Measurements from ENCODE around the gene LIX1.
A peak's percentile ranks its signal among the peaks of the same experiment; 100 is the strongest.
"Not testable (repeated sequence)": the region's sequence is repeated elsewhere in the genome, so short reads cannot be mapped to it uniquely, and the experiment has no call there.

Gene LIX1

DNA sequence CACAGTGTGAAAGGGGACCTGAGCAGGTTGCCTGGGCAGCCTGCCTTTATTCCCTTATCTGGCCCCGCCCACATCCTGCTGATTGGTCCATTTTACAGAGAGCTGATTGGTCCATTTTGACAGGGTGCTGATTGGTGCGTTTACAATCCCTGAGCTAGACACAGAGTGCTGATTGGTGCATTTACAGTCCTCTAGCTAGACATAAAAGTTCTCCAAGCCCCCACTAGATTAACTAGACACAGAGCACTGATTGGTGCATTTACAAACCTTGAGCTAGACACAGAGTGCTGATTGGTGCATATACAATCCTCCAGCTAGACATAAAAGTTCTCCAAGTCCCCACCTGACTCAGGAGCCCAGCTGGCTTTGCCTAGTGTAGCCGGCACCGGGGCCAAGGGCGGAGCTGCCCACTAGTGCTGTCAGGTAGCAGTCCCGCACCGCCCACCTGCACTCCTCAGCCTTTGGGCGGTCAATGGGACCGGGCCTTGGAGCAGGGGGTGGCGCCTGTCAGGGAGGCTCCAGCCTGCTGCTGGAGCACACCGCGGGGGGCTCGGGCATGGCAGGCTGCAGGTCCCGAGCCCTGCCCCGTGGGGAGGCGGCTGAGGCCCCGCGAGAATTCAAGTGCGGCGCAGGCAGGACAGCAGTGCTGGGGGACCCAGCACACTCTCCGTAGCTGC, 57.5 kb downstream of the LIX1 start:
- H3K79me2 ChIP-seq (ENCODE audit: control insufficient read depth, insufficient read depth, low read length, poor library complexity); H3K14ac ChIP-seq (ENCODE audit: low read length); H3K27ac ChIP-seq (ENCODE audit: low read depth, low read length); H3K4me1 ChIP-seq (ENCODE audit: control insufficient read depth in 1 of 2, insufficient read depth in 2 of 2, low read length in 2 of 2); H3K23ac ChIP-seq (ENCODE audit: low read length); H2BK5ac ChIP-seq (ENCODE audit: low read depth, low read length, poor library complexity); H3K36me3 ChIP-seq (ENCODE audit: control insufficient read depth in 1 of 2, insufficient read depth in 2 of 2, low read length in 2 of 2); H4K8ac ChIP-seq (ENCODE audit: low read depth, low read length); H4K12ac ChIP-seq (ENCODE audit: low read depth, low read length); H2BK120ac ChIP-seq (ENCODE audit: insufficient read depth, low read length, poor library complexity); H2AFZ ChIP-seq (ENCODE audit: insufficient read depth, low read length, poor library complexity); DNase-seq; H3K4me3 ChIP-seq (ENCODE audit: low read depth, low read length); H4K91ac ChIP-seq (ENCODE audit: low read depth, low read length); H3K79me1 ChIP-seq (ENCODE audit: low read length); H3K27me3 ChIP-seq (ENCODE audit: insufficient read depth, low read length); H3K9me3 ChIP-seq (ENCODE audit: insufficient read depth, low read depth, low read length); H3K4ac ChIP-seq (ENCODE audit: low read depth, low read length); H3K9ac ChIP-seq (ENCODE audit: low read length); H2AK5ac ChIP-seq (ENCODE audit: low read length); H3K18ac ChIP-seq (ENCODE audit: low read length); H3K4me2 ChIP-seq (ENCODE audit: low read length); H2BK12ac ChIP-seq (ENCODE audit: low read length): not testable (repeated sequence)
- no CpG with 5 or more reads among the region's 21 CpGs for WGBS (ENCODE audit: extremely low coverage, insufficient coverage, insufficient read length)

DNA sequence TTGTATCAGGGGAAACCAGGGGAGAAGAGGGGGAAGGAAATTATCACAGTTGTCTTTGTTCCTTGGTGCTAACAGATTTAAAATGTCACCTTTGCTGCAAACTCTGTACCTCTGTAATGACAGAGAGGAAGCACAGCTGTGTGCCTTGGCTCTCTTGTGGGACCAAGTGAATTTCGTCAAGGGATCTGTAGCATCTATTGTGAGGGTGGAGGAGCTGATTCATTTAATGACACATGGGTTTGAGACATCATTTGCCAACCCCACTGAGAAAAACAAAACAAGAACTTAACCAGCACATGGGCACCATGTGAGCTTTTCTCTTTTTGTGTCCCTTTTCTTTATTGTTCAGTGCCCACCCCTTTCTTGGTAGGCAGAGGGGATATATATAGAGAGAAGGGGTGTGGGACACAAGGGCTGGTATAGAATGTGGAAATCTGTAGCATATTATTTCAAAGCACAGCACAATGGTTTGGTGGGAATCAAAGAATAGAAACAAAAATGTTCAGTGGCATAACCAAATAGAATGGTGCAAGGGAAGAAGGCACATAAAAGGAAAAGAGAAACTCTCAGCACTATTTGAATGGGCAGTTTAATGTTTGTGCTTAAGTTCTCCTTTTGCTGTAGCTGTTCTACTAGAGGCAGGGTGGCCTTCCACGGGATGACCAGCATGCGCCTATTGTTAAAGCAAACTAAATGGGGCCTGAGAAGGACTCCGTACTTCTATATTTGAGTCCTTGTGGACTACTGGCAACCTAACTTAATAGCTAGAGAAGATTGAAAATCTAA, 63.3 kb downstream of the LIX1 start:
- no peak overlapping the region for H3K23ac ChIP-seq (ENCODE audit: low read length)
- no peak overlapping the region for H3K4me2 ChIP-seq (ENCODE audit: low read length)
- H3K36me3 ChIP-seq (ENCODE audit: control insufficient read depth in 1 of 2, insufficient read depth in 2 of 2, low read length in 2 of 2) = no peaks in the 10 kb centered on the region
- H4K8ac ChIP-seq (ENCODE audit: low read depth, low read length) = no peak overlapping the region
- no CpG with 5 or more reads among the region's 4 CpGs for WGBS (ENCODE audit: extremely low coverage, insufficient coverage, insufficient read length)
- H3K4ac ChIP-seq (ENCODE audit: low read depth, low read length) = no peak overlapping the region
- H3K14ac ChIP-seq (ENCODE audit: low read length) = no peak overlapping the region
- no peak overlapping the region for H4K91ac ChIP-seq (ENCODE audit: low read depth, low read length)
- H3K79me1 ChIP-seq (ENCODE audit: low read length) = no peaks in the 10 kb centered on the region
- no peak overlapping the region for H3K4me3 ChIP-seq (ENCODE audit: low read depth, low read length)
- H2BK5ac ChIP-seq (ENCODE audit: low read depth, low read length, poor library complexity) = no peak overlapping the region
- no peaks in the 10 kb centered on the region for H3K79me2 ChIP-seq (ENCODE audit: control insufficient read depth, insufficient read depth, low read length, poor library complexity)
- no peak overlapping the region for H3K27ac ChIP-seq (ENCODE audit: low read depth, low read length)
- no peak overlapping the region for H2AFZ ChIP-seq (ENCODE audit: insufficient read depth, low read length, poor library complexity)
- no peak overlapping the region for H2BK12ac ChIP-seq (ENCODE audit: low read length)
- no peak overlapping the region for H2BK120ac ChIP-seq (ENCODE audit: insufficient read depth, low read length, poor library complexity)
- H2AK5ac ChIP-seq (ENCODE audit: low read length) = no peak overlapping the region
- no peak overlapping the region for H3K18ac ChIP-seq (ENCODE audit: low read length)
- no peak overlapping the region for H4K12ac ChIP-seq (ENCODE audit: low read depth, low read length)
- H3K4me1 ChIP-seq (ENCODE audit: control insufficient read depth in 1 of 2, insufficient read depth in 2 of 2, low read length in 2 of 2) = no peaks in the 10 kb centered on the region
- no peaks in the 10 kb centered on the region for H3K9me3 ChIP-seq (ENCODE audit: insufficient read depth, low read depth, low read length)
- H3K9ac ChIP-seq (ENCODE audit: low read length) = no peak overlapping the region
- no peaks in the 10 kb centered on the region for H3K27me3 ChIP-seq (ENCODE audit: insufficient read depth, low read length)
- peak in 1 of 2 donors; percentile 9 for DNase-seq

DNA sequence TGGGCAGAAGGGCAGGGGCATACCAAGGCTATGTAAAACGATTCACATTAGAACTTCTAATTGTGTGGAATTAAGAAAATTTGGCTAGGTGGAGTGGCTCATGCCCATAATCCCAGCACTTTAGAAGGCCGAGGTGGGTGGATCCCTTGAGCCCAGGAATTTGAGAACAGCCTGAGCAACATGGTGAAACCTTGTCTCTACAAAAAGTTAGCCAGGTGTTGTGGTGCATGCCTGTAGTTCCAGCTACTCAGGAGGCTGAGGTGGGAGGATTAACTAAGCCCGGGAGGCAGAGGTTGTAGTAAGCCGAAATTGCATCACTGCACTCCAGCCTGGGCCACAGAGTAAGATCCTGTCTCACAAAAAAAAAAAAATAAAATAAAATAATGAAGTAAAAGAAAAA, 65.2 kb downstream of the LIX1 start:
- Histone ChIP-seq H3K27me3 (ENCODE audit: insufficient read depth, low read length) (no peaks in the 10 kb centered on the region), H3K4me1 (ENCODE audit: control insufficient read depth in 1 of 2, insufficient read depth in 2 of 2, low read length in 2 of 2) (no peaks in the 10 kb centered on the region), H3K9ac (ENCODE audit: low read length) (no peak overlapping the region), H4K8ac (ENCODE audit: low read depth, low read length) (no peak overlapping the region), H2AFZ (ENCODE audit: insufficient read depth, low read length, poor library complexity) (no peak overlapping the region), H3K36me3 (ENCODE audit: control insufficient read depth in 1 of 2, insufficient read depth in 2 of 2, low read length in 2 of 2) (no peaks in the 10 kb centered on the region), H2BK12ac (ENCODE audit: low read length) (no peak overlapping the region), H4K91ac (ENCODE audit: low read depth, low read length) (no peak overlapping the region), H3K27ac (ENCODE audit: low read depth, low read length) (no peak overlapping the region), H3K14ac (ENCODE audit: low read length) (no peak overlapping the region), H2AK5ac (ENCODE audit: low read length) (no peak overlapping the region), H3K4me3 (ENCODE audit: low read depth, low read length) (no peak overlapping the region), H2BK120ac (ENCODE audit: insufficient read depth, low read length, poor library complexity) (no peak overlapping the region), H3K4me2 (ENCODE audit: low read length) (no peak overlapping the region), H4K12ac (ENCODE audit: low read depth, low read length) (no peak overlapping the region), H3K79me1 (ENCODE audit: low read length) (no peaks in the 10 kb centered on the region), H3K9me3 (ENCODE audit: insufficient read depth, low read depth, low read length) (no peaks in the 10 kb centered on the region), H2BK5ac (ENCODE audit: low read depth, low read length, poor library complexity) (no peak overlapping the region), H3K4ac (ENCODE audit: low read depth, low read length) (no peak overlapping the region), H3K23ac (ENCODE audit: low read length) (no peak overlapping the region), H3K79me2 (ENCODE audit: control insufficient read depth, insufficient read depth, low read length, poor library complexity) (no peaks in the 10 kb centered on the region), H3K18ac (ENCODE audit: low read length) (no peak overlapping the region)
- DNase-seq = peak; percentile 71 to 88
- no CpG with 5 or more reads among the region's 4 CpGs for WGBS (ENCODE audit: extremely low coverage, insufficient coverage, insufficient read length)

DNA sequence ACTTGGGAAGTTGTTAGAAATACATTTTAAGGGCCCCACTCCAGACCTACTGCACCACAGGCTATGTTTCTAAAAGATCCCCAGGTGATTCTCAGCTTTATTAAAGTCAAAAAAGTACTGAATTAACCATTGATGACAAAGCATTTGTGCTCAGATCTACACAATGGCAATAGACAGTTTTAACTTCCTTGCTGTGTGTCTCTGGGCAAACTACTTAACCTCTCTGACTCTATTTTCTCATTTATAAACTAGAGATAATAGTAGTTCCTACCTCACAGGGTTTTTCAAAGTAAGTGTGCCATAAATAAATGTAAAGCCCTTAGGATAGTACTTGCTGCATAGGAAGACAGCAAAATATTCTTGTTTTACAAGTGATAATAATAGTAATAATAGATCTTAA, 66.3 kb downstream of the LIX1 start:
- Histone ChIP-seq H3K36me3 (ENCODE audit: control insufficient read depth in 1 of 2, insufficient read depth in 2 of 2, low read length in 2 of 2) (no peaks in the 10 kb centered on the region), H2BK12ac (ENCODE audit: low read length) (no peak overlapping the region), H3K23ac (ENCODE audit: low read length) (no peak overlapping the region), H2AFZ (ENCODE audit: insufficient read depth, low read length, poor library complexity) (no peak overlapping the region), H3K79me2 (ENCODE audit: control insufficient read depth, insufficient read depth, low read length, poor library complexity) (no peaks in the 10 kb centered on the region), H2BK120ac (ENCODE audit: insufficient read depth, low read length, poor library complexity) (no peak overlapping the region), H3K27me3 (ENCODE audit: insufficient read depth, low read length) (no peaks in the 10 kb centered on the region), H3K4ac (ENCODE audit: low read depth, low read length) (no peak overlapping the region), H3K4me3 (ENCODE audit: low read depth, low read length) (no peak overlapping the region), H3K4me1 (ENCODE audit: control insufficient read depth in 1 of 2, insufficient read depth in 2 of 2, low read length in 2 of 2) (no peaks in the 10 kb centered on the region), H3K14ac (ENCODE audit: low read length) (no peak overlapping the region), H3K18ac (ENCODE audit: low read length) (no peak overlapping the region), H4K8ac (ENCODE audit: low read depth, low read length) (no peak overlapping the region), H3K9ac (ENCODE audit: low read length) (no peak overlapping the region), H3K79me1 (ENCODE audit: low read length) (no peaks in the 10 kb centered on the region), H4K12ac (ENCODE audit: low read depth, low read length) (no peak overlapping the region), H4K91ac (ENCODE audit: low read depth, low read length) (no peak overlapping the region), H3K4me2 (ENCODE audit: low read length) (no peak overlapping the region), H3K27ac (ENCODE audit: low read depth, low read length) (no peak overlapping the region), H2AK5ac (ENCODE audit: low read length) (no peak overlapping the region), H3K9me3 (ENCODE audit: insufficient read depth, low read depth, low read length) (no peaks in the 10 kb centered on the region), H2BK5ac (ENCODE audit: low read depth, low read length, poor library complexity) (no peak overlapping the region)
- no peak for DNase-seq

All from trophoblast cell (in vitro differentiated cells and primary cell).